Neural cell (in vitro differentiated cells): ENCODE results near the gene GALNT1. TPM values are rescaled to one million over a fixed set of nuclear protein-coding genes. Genes with fewer than 3 reads are reported as not detected.

Experiments
- H2AFZ ChIP-seq: fragments of 200-600, 300-800 bp; sonication (generic), shearing (Covaris generic); 2 replicates; pipeline ENCODE4 v1.6.0; 2014; ENCODE audit warnings: low read depth, mild to moderate bottlenecking, antibody characterized with exemption, low read length, moderate library complexity
- H3F3A ChIP-seq: fragments of 200-600 bp; shearing (Covaris generic); 2 replicates; pipeline ENCODE4 v1.6.1; 2016; ENCODE audit warnings: mild to moderate bottlenecking, moderate library complexity, mixed read lengths, antibody characterized with exemption, low read length; ENCODE audit not compliant: insufficient read depth, poor library complexity, severe bottlenecking
- H3K27ac ChIP-seq: fragments of 200-600, 300-800 bp; sonication (generic), shearing (Covaris generic); 2 replicates; pipeline ENCODE4 v1.5.1; 2014; ENCODE audit warnings: mild to moderate bottlenecking, low read length, moderate library complexity
- H3K27me3 ChIP-seq: fragments of 300-800, 200-600 bp; sonication (generic), shearing (Covaris generic); 2 replicates; pipeline ENCODE4 v1.6.0; 2014; ENCODE audit warnings: mild to moderate bottlenecking, low read depth, low read length, moderate library complexity; ENCODE audit not compliant: insufficient read depth
- H3K36me3 ChIP-seq: fragments of 300-800, 200-600 bp; sonication (generic), shearing (Covaris generic); 2 replicates; pipeline ENCODE4 v1.5.1; 2014; ENCODE audit warnings: mild to moderate bottlenecking, antibody characterized with exemption, low read length, moderate library complexity; ENCODE audit not compliant: insufficient read depth
- H3K4me2 ChIP-seq: fragments of 300-800, 200-600 bp; sonication (generic), shearing (Covaris generic); 2 replicates; pipeline ENCODE4 v1.6.0; 2014; ENCODE audit warnings: mild to moderate bottlenecking, low read length
- H3K4me3 ChIP-seq: fragments of 300-800, 200-600 bp; sonication (generic), shearing (Covaris generic); 2 replicates; pipeline ENCODE4 v1.5.1; 2014; ENCODE audit warnings: mild to moderate bottlenecking, low read length, moderate library complexity
- H3K79me2 ChIP-seq: fragments of 200-600 bp; shearing (Covaris generic); replicated peaks from 2 replicates; pipeline ENCODE4 v1.6.0; 2014; ENCODE audit warnings: mild to moderate bottlenecking, low read length, moderate library complexity; ENCODE audit not compliant: insufficient read depth
- H3K9ac ChIP-seq: fragments of 300-800, 200-600 bp; sonication (generic), shearing (Covaris generic); 2 replicates; pipeline ENCODE4 v1.6.1; 2016; ENCODE audit warnings: mild to moderate bottlenecking, low read length, mixed read lengths
- H3K9me2 ChIP-seq: fragments of 200-600 bp; shearing (Covaris generic); 2 replicates; pipeline ENCODE4 v1.6.1; 2016; ENCODE audit warnings: mild to moderate bottlenecking, low read length, mixed read lengths; ENCODE audit not compliant: insufficient read depth
- H3K9me3 ChIP-seq: fragments of 200-600, 300-800 bp; sonication (generic), shearing (Covaris generic); 2 replicates; pipeline ENCODE4 v1.6.1; 2016; ENCODE audit warnings: mild to moderate bottlenecking, mixed run types, low read length, moderate library complexity, mixed read lengths
- H4K20me1 ChIP-seq: fragments of 200-600 bp; shearing (Covaris generic); 2 replicates; pipeline ENCODE4 v1.6.1; 2016; ENCODE audit warnings: mild to moderate bottlenecking, mixed run types; ENCODE audit not compliant: insufficient read depth
- EP300 ChIP-seq: fragments of 450-650 bp; conservative IDR thresholded peaks from 2 replicates; pipeline ENCODE4 v1.6.1; 2014; ENCODE audit warnings: antibody characterized with exemption, mild to moderate bottlenecking, moderate library complexity; ENCODE audit not compliant: poor library complexity, severe bottlenecking
- EZH2 ChIP-seq: fragments of 200-600, 300-800 bp; shearing (Covaris generic), sonication (generic); IDR thresholded peaks from 2 replicates; pipeline ENCODE4 v1.6.1; 2014; ENCODE audit warnings: antibody characterized with exemption, low read length, borderline replicate concordance, mild to moderate bottlenecking; ENCODE audit not compliant: insufficient read depth, poor library complexity, severe bottlenecking
- MXI1 ChIP-seq: fragments of 450-650 bp; conservative IDR thresholded peaks from 2 replicates; pipeline ENCODE4 v1.6.1; 2014; ENCODE audit warnings: antibody characterized with exemption, mild to moderate bottlenecking; ENCODE audit not compliant: poor library complexity, severe bottlenecking
- POLR2AphosphoS5 ChIP-seq: IDR thresholded peaks from 2 replicates; pipeline ENCODE4 v1.6.1; 2012
- RAD21 ChIP-seq: fragments of 450-650 bp; conservative IDR thresholded peaks from 2 replicates; pipeline ENCODE4 v1.6.1; 2014; ENCODE audit warnings: antibody characterized with exemption, mild to moderate bottlenecking, moderate library complexity
- SMC3 ChIP-seq: fragments of 450-650 bp; conservative IDR thresholded peaks from 2 replicates; pipeline ENCODE4 v1.6.1; 2014; ENCODE audit warnings: antibody characterized with exemption, mild to moderate bottlenecking, moderate library complexity; ENCODE audit not compliant: poor library complexity
- TAF1 ChIP-seq: IDR thresholded peaks from 2 replicates; pipeline ENCODE4 v1.6.1; 2012; ENCODE audit warnings: low read depth
- polyA plus RNA-seq: library from polyadenylated mRNA; depleted of rRNA; stranded (reverse); fragments of >200 nt; gene quantifications from 2 replicates; pipeline ENCODE4 v1.2.3, GENCODE V29; 2014
- TF ChIP-seq, protein P1 (sequence below): IDR thresholded peaks from 2 replicates; pipeline ENCODE4 v1.6.1; 2012; ENCODE audit warnings: borderline replicate concordance
- TF ChIP-seq, protein P2 (sequence below): fragments of 450-650 bp; IDR thresholded peaks from 2 replicates; pipeline ENCODE4 v1.5.1; 2014; ENCODE audit warnings: antibody characterized with exemption, mild to moderate bottlenecking, moderate library complexity; ENCODE audit not compliant: poor library complexity, severe bottlenecking

GALNT1 gene
- polyA plus RNA-seq, 1 donor from 2014 or later: 103 TPM

DNA sequence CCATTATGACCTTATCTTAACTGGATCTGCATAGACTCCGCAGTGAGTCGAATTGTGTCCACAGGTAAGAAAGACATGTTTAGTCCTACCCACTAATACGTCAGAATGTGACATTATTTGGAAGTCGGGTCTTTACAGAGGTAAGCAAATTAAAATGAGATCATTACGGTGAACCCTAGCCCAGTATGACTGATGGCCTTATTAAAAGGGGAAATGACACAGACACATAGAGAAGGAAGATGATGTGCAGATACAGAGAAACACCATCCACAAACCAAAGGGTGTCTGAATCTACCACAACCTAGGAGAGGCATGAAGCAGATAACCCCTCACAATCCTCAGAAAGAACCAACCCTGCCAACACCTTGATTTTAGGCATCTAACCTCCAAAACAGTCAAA is 135.6 kb downstream of the GALNT1 start:
- Histone ChIP-seq H3K9me2 (no peaks in the 10 kb centered on the region), H3K27me3 (no peaks in the 10 kb centered on the region), H4K20me1 (no peaks in the 10 kb centered on the region), H3K36me3 (no peaks in the 10 kb centered on the region), H3F3A (no peaks in the 10 kb centered on the region), H2AFZ (no peak overlapping the region), H3K27ac (no peak overlapping the region), H3K4me2 (no peak overlapping the region), H3K9me3 (peaks cover 9% of the 10 kb centered on the region), H3K4me3 (no peak overlapping the region), H3K9ac (no peak overlapping the region), H3K79me2 (no peaks in the 10 kb centered on the region)
- TF ChIP-seq TAF1 (no peak), EZH2 (no peak), SMC3 (no peak), POLR2AphosphoS5 (no peak), MXI1 (no peak), RAD21 (no peak), EP300 (no peak)
- TF ChIP-seq, protein P1, sequence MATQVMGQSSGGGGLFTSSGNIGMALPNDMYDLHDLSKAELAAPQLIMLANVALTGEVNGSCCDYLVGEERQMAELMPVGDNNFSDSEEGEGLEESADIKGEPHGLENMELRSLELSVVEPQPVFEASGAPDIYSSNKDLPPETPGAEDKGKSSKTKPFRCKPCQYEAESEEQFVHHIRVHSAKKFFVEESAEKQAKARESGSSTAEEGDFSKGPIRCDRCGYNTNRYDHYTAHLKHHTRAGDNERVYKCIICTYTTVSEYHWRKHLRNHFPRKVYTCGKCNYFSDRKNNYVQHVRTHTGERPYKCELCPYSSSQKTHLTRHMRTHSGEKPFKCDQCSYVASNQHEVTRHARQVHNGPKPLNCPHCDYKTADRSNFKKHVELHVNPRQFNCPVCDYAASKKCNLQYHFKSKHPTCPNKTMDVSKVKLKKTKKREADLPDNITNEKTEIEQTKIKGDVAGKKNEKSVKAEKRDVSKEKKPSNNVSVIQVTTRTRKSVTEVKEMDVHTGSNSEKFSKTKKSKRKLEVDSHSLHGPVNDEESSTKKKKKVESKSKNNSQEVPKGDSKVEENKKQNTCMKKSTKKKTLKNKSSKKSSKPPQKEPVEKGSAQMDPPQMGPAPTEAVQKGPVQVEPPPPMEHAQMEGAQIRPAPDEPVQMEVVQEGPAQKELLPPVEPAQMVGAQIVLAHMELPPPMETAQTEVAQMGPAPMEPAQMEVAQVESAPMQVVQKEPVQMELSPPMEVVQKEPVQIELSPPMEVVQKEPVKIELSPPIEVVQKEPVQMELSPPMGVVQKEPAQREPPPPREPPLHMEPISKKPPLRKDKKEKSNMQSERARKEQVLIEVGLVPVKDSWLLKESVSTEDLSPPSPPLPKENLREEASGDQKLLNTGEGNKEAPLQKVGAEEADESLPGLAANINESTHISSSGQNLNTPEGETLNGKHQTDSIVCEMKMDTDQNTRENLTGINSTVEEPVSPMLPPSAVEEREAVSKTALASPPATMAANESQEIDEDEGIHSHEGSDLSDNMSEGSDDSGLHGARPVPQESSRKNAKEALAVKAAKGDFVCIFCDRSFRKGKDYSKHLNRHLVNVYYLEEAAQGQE: no peak
- TF ChIP-seq, protein P2, sequence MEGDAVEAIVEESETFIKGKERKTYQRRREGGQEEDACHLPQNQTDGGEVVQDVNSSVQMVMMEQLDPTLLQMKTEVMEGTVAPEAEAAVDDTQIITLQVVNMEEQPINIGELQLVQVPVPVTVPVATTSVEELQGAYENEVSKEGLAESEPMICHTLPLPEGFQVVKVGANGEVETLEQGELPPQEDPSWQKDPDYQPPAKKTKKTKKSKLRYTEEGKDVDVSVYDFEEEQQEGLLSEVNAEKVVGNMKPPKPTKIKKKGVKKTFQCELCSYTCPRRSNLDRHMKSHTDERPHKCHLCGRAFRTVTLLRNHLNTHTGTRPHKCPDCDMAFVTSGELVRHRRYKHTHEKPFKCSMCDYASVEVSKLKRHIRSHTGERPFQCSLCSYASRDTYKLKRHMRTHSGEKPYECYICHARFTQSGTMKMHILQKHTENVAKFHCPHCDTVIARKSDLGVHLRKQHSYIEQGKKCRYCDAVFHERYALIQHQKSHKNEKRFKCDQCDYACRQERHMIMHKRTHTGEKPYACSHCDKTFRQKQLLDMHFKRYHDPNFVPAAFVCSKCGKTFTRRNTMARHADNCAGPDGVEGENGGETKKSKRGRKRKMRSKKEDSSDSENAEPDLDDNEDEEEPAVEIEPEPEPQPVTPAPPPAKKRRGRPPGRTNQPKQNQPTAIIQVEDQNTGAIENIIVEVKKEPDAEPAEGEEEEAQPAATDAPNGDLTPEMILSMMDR: no peak

- Histone ChIP-seq H3K9me2 (no peaks in the 10 kb centered on the region), H3K36me3 (no peaks in the 10 kb centered on the region), H3F3A (no peaks in the 10 kb centered on the region), H3K9ac (no peak overlapping the region), H3K27ac (no peak overlapping the region), H3K79me2 (no peaks in the 10 kb centered on the region), H3K27me3 (no peaks in the 10 kb centered on the region), H2AFZ (no peak overlapping the region), H4K20me1 (no peaks in the 10 kb centered on the region), H3K9me3 (peaks cover 9% of the 10 kb centered on the region), H3K4me3 (no peak overlapping the region), H3K4me2 (no peak overlapping the region)
- TF ChIP-seq RAD21 (no peak), MXI1 (no peak), TAF1 (no peak), EZH2 (no peak)
- TF ChIP-seq, protein P2: no peak
These were observed 140.0 kb downstream of the GALNT1 start for GRCh38 chr18:35721431-35722081.
